Measurements from ENCODE around the gene ATP6AP2.

The ATP6AP2 gene

GRCh38 chrX:40646489-40647306, 65.9 kb downstream of the ATP6AP2 start:
- DNase-seq: peak; percentile 21

DNA sequence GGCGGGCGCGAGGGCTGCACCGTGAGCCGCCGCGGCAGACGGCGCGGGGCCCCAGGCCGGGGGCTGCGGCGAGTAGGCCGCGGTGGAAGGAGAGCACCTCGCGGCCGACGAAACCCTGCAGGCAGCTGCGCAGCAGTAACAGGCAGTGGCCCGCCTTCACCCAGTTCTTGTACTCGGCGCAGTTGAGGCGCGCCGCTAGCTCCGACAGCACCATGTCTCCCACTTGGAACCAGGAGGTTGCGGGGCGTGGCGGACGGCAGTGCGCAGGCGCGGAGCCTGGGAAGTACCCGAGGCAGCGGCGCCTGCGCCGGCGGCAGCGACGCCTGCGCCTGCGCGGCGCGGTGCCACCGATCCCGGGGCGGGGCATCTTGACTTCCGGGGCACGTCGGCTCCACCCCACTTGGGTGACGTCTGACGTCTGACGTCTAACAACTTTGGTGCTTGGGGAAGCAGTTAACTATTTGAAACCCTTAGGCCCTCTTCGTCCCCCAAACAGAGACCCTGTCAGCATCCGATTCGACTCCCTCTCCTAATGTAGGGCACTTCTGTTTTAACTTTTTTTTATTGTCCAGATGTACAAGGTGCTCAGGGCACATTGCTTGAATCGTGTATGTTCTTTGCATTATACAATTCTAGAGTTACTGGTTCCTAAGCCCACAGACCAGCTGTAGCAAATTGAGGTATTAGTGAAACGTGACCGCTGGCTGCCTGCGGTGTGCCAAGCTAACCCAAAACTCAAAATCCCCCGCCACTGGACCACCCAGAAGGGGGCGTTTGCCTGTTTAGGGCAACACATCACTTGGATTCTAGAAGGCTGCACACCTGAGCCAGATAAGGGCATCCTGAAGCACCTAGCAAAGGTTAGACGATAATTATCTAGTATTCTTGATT, 66.8 kb downstream of the ATP6AP2 start, which contains the start of gene CXorf38:
TSS of gene CXorf38 (minus strand) at position 255 of the 891 bp plus-strand sequence. CDS start at position 214, 41 bp downstream.
- peak; percentile 93 for DNase-seq

- peak; percentile 78 for DNase-seq
Measured at GRCh38 chrX:40651620-40652223, 71.0 kb downstream of the ATP6AP2 start.

- DNase-seq: no peak
Measured at GRCh38 chrX:40652664-40653063, 71.9 kb downstream of the ATP6AP2 start.

GRCh38 chrX:40653535-40653934, 72.8 kb downstream of the ATP6AP2 start:
- DNase-seq: no peak

All from CD4-positive, alpha-beta T cell treated with Interleukin-10 for 1 hour (primary cell).